Measurements from ENCODE around the gene FNBP1. TPM values are rescaled to one million over a fixed set of nuclear protein-coding genes. Genes with fewer than 3 reads are reported as not detected.
"Not testable (repeated sequence)": the region's sequence is repeated elsewhere in the genome, so short reads cannot be mapped to it uniquely, and the experiment has no call there.

The FNBP1 gene
- polyA plus RNA-seq, 3 donors: 4.3 to 20.1 (median 10.9) TPM

GRCh38 chr9:129981180-129981907 is 61.6 kb downstream of the FNBP1 start:
- WGBS, 3 donors: 88 to 92% (median 89%) methylated on average over 15 of the region's 15 CpGs
- no peak overlapping the region for H3K27ac ChIP-seq (ENCODE audit: low read depth, low read length)

- 91 to 98% (median 97%) methylated on average over 9 of the region's 9 CpGs for WGBS, 3 donors
- H3K27ac ChIP-seq (ENCODE audit: low read depth, low read length): not testable (repeated sequence)
Observed at GRCh38 chr9:129980224-129980623, 62.8 kb downstream of the FNBP1 start.

- no peak overlapping the region for H3K27ac ChIP-seq (ENCODE audit: low read depth, low read length)
- WGBS, 3 donors: 87 to 88% (median 88%) methylated on average over 8 of the region's 8 CpGs
Observed at GRCh38 chr9:129979071-129979745, 63.8 kb downstream of the FNBP1 start.

DNA sequence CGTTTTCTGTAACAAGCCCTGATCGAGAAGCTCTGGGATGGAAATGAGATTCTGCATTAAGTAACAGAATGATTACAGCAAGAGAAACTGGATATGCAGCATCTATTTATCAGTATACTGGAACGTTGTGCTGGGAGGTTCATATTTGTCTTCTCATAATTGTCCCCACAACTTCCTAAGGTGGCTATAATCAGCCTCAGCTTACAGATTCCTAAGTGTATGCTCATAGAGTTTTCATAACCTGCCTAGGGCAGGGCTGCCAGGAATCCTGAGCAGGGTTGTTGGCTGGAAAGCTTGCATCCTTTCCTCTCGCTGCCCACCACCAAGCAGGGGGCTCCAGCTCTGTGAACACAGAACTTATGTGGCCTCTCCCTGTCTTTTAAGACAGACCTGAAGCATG is 70.2 kb downstream of the FNBP1 start:
- WGBS, 3 donors: 89 to 94% (median 92%) methylated on average over 4 of the region's 4 CpGs
- H3K27ac ChIP-seq (ENCODE audit: low read depth, low read length): no peak overlapping the region

GRCh38 chr9:129968690-129969485 is 74.1 kb downstream of the FNBP1 start:
- no peak overlapping the region for H3K27ac ChIP-seq (ENCODE audit: low read depth, low read length)
- 33 to 50% (median 36%) methylated on average over 4 of the region's 4 CpGs for WGBS, 3 donors

DNA sequence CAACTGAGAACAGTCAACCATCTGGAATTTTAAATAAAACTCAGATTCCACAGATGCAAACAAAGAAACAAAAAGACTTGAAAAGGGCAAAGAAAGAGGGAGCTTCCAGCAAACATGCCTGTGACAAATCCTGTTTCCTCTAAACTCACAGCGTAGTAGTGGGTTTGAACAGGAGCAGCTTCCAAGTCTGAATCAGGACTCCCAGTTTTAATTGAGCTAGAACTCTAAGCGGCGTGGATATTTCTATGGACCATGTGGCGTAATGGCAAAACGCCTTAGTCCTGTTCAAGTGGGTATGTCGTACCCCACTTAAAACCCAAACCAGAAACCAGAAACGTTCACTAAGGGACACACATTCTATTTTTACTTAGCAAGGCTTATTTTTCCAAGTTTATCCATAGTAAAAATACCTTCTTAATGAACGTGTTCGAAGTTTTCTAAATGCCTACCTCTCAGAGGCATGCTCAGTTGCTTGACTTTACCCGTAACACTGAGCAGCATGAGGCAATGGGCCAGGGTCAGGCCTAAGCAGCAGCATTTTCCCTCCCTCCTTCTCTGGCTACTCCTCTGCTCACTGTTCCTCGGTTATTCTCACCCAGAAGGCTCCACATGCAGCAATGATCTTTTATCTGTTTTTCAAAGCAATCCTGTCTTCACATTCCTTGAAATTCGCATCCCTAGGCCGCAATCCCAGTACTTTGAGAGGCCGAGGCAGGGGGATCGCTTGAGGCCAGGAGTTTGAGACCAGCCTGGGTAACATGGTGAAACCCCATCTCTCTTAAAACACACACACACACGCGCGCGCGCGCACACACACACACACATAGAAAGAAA is 77.9 kb downstream of the FNBP1 start:
- H3K27ac ChIP-seq (ENCODE audit: low read depth, low read length): no peak overlapping the region
- WGBS, 3 donors: 82 to 89% (median 87%) methylated on average over 21 of the region's 21 CpGs

DNA sequence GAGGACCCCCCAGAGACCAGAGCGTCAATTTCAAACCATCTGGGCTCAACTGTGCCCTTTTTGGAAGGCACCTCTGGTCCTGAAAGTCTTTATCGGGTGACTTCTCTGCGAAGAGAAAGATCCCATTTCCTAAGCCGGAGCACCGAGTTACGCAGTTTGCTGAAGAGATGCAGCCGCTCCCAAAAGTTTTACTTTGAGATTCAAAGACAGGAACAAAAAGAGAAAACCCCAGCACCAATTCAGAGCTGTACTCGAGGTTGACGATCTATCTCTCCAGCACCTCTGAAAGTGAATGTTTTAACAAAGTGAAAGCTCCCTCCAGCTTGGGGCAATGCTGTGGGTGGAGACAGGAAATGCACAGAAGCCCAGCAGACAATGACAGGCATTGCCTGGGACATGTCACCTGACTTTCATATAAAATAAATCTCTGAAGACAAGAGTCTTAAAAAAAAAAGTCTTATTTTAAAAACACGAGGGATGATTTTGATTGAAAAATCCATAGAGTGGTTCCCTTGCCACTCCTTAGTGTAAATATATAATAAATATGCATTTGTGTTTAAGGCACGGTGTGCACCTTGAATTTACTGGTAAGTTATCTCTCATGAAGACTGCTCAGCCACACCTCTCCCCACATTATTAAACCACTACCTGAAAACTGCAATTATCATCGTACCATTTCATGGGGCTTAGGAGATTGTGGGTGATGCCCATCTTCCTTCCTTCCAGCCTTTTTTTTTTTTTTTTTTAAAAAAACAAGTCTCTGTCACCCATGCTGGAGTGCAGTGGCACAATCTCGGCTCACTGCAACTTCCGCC is 79.9 kb downstream of the FNBP1 start:
- WGBS, 3 donors: 15 to 44% (median 22%) methylated on average over 14 of the region's 14 CpGs

GRCh38 chr9:129962451-129962864 is 80.5 kb downstream of the FNBP1 start:
- WGBS, 3 donors: 40 to 55% (median 48%) methylated on average over 9 of the region's 9 CpGs
- no peak overlapping the region for H3K27ac ChIP-seq (ENCODE audit: low read depth, low read length)

More for the DNA sequence above, 79.9 kb downstream of the FNBP1 start:
- H3K27ac ChIP-seq (ENCODE audit: low read depth, low read length): no peak overlapping the region

DNA sequence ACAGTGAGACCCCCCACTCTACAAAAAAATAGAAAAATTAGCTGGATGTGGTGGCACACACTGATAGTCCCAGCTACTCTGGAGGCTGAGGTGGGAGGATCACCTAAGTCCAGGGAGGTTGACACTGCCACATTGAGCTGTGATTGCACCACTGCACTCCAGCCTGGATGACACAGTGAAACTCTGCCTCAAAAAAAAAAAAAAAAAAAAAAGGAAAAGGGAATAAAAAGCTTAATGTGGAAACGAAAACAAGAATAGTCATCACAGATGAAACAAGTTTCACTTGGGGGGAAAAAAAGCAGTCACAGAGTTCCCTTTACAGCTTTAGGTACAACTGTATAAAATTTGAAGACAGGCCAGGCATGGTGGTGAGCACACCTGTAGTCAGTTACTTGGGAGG is 84.2 kb downstream of the FNBP1 start:
- no peak overlapping the region for H3K27ac ChIP-seq (ENCODE audit: low read depth, low read length)
- 57 to 94% (median 86%) methylated on average over 1 of the region's 1 CpG for WGBS, 3 donors

DNA sequence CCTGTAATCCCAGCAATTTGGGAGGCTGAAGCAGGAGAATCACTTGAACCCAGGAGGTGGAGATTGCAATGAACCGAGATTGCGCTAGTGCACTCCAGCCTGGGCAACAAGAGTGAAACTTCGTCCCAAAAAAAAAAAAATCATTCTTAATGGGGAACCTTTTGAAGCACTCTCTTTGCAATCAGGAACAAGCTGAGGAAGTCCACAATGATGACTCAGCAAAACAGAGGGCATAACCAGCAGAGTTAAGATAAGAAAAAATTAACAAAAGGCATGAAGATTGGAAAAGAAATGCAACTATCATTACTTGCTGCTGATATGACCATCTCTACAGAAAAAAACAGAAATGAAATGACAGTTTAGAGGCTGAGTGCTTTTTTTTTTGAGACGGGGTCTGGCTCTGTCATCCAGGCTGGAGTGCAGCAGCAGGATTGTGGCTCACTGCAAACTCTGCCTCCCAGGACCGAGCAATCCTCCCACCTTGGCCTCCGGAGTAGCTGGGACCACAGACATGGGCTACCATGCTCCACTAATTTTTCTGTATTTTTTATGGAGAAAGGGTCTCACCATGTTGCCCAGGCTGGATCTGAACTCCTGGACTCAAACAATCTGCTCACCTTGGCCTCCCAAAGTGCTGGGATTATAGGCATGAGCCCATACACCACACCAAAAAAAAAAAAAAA is 88.0 kb downstream of the FNBP1 start:
- WGBS, 3 donors: 48 to 75% (median 52%) methylated on average over 6 of the region's 6 CpGs
- H3K27ac ChIP-seq (ENCODE audit: low read depth, low read length): no peak overlapping the region

GRCh38 chr9:129953736-129954135 is 89.3 kb downstream of the FNBP1 start:
- no peak overlapping the region for H3K27ac ChIP-seq (ENCODE audit: low read depth, low read length)
- WGBS, 3 donors: 79 to 91% (median 80%) methylated on average over 1 of the region's 1 CpG

DNA sequence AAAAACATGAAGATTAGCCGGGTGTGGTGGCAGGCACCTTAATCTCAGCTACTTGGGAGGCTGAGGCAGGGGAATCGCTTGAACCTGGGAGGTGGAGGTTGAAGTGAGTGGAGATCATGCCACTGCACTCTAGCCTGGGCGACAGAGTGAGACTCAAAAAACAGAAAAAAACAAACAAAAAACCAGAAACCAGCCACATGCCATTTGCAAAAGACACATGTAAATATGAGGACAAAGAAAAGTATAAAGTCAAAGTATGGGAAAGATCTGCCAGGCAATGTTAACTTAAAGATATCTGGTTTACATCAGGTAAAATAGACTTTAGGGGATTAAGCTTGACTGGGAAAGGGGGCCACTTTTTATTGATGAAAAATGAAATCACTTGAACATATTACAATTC is 90.7 kb downstream of the FNBP1 start:
- 96 to 98% (median 97%) methylated on average over 3 of the region's 3 CpGs for WGBS, 3 donors

DNA sequence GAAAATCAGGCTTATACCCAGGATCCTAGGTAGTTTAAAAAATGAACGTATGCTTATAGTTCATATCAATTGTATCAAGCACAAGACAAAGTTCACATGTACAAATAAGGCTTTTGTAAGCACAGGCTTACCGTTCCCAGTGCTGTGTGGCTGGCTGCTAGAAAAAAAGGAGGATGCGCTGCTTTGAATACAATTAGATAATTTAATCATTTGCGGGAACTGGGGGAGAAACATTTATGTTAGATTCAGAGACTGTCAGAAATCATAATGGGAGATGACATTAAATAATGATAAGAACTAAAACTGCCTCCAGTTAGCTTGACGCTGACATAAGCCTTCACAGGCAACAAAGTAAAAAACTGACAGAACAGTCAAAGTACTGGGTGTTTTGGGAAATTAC is 93.2 kb downstream of the FNBP1 start:
- no peak overlapping the region for H3K27ac ChIP-seq (ENCODE audit: low read depth, low read length)
- WGBS, 3 donors: 66 to 79% (median 79%) methylated on average over 5 of the region's 5 CpGs

More for the DNA sequence above, 90.7 kb downstream of the FNBP1 start:
- no peak overlapping the region for H3K27ac ChIP-seq (ENCODE audit: low read depth, low read length)

GRCh38 chr9:129948626-129949025 is 94.4 kb downstream of the FNBP1 start:
- not testable (repeated sequence) for H3K27ac ChIP-seq (ENCODE audit: low read depth, low read length)
- 79 to 90% (median 89%) methylated on average over 6 to 7 of the region's 7 CpGs for WGBS, 3 donors

DNA sequence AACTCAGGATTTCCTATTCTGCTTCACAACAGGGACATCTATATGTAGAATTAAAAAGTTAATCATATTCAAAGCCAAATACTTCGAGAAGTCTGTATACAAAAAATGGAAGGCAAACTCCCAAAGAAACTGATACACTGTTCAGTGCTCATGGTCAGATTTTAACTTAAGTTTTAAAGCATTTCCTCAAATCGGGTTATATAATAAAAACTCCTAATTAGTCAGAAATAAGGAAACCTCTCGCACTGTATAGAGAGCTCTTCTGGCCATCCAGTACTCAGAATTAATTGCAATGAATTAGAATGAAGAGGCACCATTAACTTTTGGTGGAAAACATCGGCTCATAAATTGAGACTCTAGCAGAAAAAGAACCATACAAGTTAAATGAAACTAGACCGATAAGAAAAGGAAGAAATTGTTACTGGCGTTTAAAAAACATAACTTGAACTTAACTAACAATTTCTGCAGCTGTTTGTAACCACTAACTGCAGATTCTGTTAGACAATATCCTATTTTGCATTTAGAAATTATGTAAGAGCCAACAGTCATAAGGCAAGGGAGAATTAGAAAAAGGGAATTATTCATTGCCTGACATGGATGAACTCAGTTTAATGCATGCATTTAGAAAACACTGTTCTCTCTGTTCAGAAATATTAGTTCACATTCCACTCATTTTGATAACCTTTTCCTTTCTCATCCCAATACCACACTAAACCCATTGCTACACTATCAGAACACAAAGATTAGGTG is 96.6 kb downstream of the FNBP1 start:
- 54 to 88% (median 70%) methylated on average over 6 of the region's 6 CpGs for WGBS, 3 donors
- no peak overlapping the region for H3K27ac ChIP-seq (ENCODE audit: low read depth, low read length)

DNA sequence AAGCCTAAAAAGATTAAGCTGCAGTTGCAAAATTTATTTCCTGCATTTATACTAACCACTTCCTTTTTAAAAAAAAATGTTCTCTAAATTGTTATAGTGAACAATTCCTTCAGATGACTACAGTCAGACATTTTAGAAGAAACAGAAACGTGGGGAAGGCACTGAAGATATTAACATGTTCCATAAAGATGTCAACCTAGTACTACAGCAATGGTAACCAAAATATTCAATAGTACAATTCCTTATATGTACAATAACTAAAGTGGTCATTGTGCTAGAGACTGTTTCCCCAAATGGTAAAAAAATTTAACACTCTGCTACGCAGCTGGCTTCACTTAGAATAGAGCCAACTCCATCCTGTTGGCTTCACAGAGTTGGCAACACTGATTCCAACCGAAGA is 97.7 kb downstream of the FNBP1 start:
- H3K27ac ChIP-seq (ENCODE audit: low read depth, low read length): no peak overlapping the region
- 27 to 71% (median 39%) methylated on average over 3 of the region's 3 CpGs for WGBS, 3 donors
